Measurements from ENCODE around the gene RTEL1. TPM values are rescaled to one million over a fixed set of nuclear protein-coding genes. Genes with fewer than 3 reads are reported as not detected.

The RTEL1 gene
- total RNA-seq, 1 experiment from 2014 or later, result 13.6 TPM

GRCh38 chr20:63692436-63693082 lies 34.4 kb downstream of the RTEL1 start:
- peak; percentile 59 for DNase-seq (ENCODE audit: low read depth)

GRCh38 chr20:63693083-63693732 lies 35.1 kb downstream of the RTEL1 start:
- in situ Hi-C loops (cut with HindIII; ENCODE audit: low pct_unique_long_range_greater_than_20kb, low sequenced_read_pairs), result no loop called here
- DNase-seq (ENCODE audit: low read depth), result no peak

More at GRCh38 chr20:63692436-63693082, 34.4 kb downstream of the RTEL1 start:
- in situ Hi-C loops (cut with HindIII; ENCODE audit: low pct_unique_long_range_greater_than_20kb, low sequenced_read_pairs), result no loop called here

GRCh38 chr20:63693733-63694583 lies 35.8 kb downstream of the RTEL1 start:
- in situ Hi-C loops (cut with HindIII; ENCODE audit: low pct_unique_long_range_greater_than_20kb, low sequenced_read_pairs), result no loop called here
- DNase-seq (ENCODE audit: low read depth), result no peak

- in situ Hi-C loops (cut with HindIII; ENCODE audit: low pct_unique_long_range_greater_than_20kb, low sequenced_read_pairs), result no loop called here
- DNase-seq (ENCODE audit: low read depth), result no peak
Observed at GRCh38 chr20:63694584-63695423, 36.7 kb downstream of the RTEL1 start.

GRCh38 chr20:63695424-63696305 lies 37.6 kb downstream of the RTEL1 start:
- DNase-seq (ENCODE audit: low read depth), result no peak
- in situ Hi-C loops (cut with HindIII; ENCODE audit: low pct_unique_long_range_greater_than_20kb, low sequenced_read_pairs), result no loop called here

- in situ Hi-C loops (cut with HindIII; ENCODE audit: low pct_unique_long_range_greater_than_20kb, low sequenced_read_pairs), result no loop called here
- DNase-seq (ENCODE audit: low read depth), result no peak
Observed at GRCh38 chr20:63696306-63696627, 38.2 kb downstream of the RTEL1 start.

GRCh38 chr20:63696628-63697356 lies 38.7 kb downstream of the RTEL1 start, which contains the start of gene TNFRSF6B:
Gene TNFRSF6B, plus strand, starts transcription at chr20:63696652. Its CDS starts 116 bp downstream, at chr20:63696768.
- no peak for DNase-seq (ENCODE audit: low read depth)
- in situ Hi-C loops (cut with HindIII; ENCODE audit: low pct_unique_long_range_greater_than_20kb, low sequenced_read_pairs), result no loop called here

- in situ Hi-C loops (cut with HindIII; ENCODE audit: low pct_unique_long_range_greater_than_20kb, low sequenced_read_pairs), result no loop called here
- DNase-seq (ENCODE audit: low read depth), result no peak
Observed at GRCh38 chr20:63697357-63697867, 39.3 kb downstream of the RTEL1 start.

- DNase-seq (ENCODE audit: low read depth), result no peak
Observed at GRCh38 chr20:63697868-63698545, 39.9 kb downstream of the RTEL1 start.

GRCh38 chr20:63698739-63699465 lies 40.8 kb downstream of the RTEL1 start:
- in situ Hi-C loops (cut with HindIII; ENCODE audit: low pct_unique_long_range_greater_than_20kb, low sequenced_read_pairs), result no loop called here
- DNase-seq (ENCODE audit: low read depth), result peak; percentile 91

More at GRCh38 chr20:63697868-63698545, 39.9 kb downstream of the RTEL1 start:
- in situ Hi-C loops (cut with HindIII; ENCODE audit: low pct_unique_long_range_greater_than_20kb, low sequenced_read_pairs), result no loop called here

- no peak for DNase-seq (ENCODE audit: low read depth)
- in situ Hi-C loops (cut with HindIII; ENCODE audit: low pct_unique_long_range_greater_than_20kb, low sequenced_read_pairs), result no loop called here
Observed at GRCh38 chr20:63699466-63700198, 41.5 kb downstream of the RTEL1 start.

- no peak for DNase-seq (ENCODE audit: low read depth)
- in situ Hi-C loops (cut with HindIII; ENCODE audit: low pct_unique_long_range_greater_than_20kb, low sequenced_read_pairs), result no loop called here
Observed at GRCh38 chr20:63700199-63701050, 42.3 kb downstream of the RTEL1 start.

- in situ Hi-C loops (cut with HindIII; ENCODE audit: low pct_unique_long_range_greater_than_20kb, low sequenced_read_pairs), result no loop called here
- no peak for DNase-seq (ENCODE audit: low read depth)
Observed at GRCh38 chr20:63701051-63701328, 42.9 kb downstream of the RTEL1 start.

- in situ Hi-C loops (cut with HindIII; ENCODE audit: low pct_unique_long_range_greater_than_20kb, low sequenced_read_pairs), result no loop called here
- no peak for DNase-seq (ENCODE audit: low read depth)
Observed at GRCh38 chr20:63701329-63702035, 43.4 kb downstream of the RTEL1 start.

Measured in Caki2 (cell line).